ENCODE measurements around the gene CXCL16.

CXCL16 gene

GRCh38 chr17:4724650-4725049 is 15.1 kb downstream of the CXCL16 start:
- H2AFZ ChIP-seq (ENCODE audit: low read depth, low read length, severe bottlenecking): no peak overlapping the region
- H3K27me3 ChIP-seq (ENCODE audit: low read length): no peaks in the 10 kb centered on the region
- TF ChIP-seq EZH2phosphoT487 (conservative IDR thresholded peaks at IDR 0.05; ENCODE audit: low read length): no peak
- no peak for TF ChIP-seq CTCF (IDR thresholded peaks at IDR 0.05; ENCODE audit: insufficient read depth, low read length, poor library complexity, severe bottlenecking)
- no peak overlapping the region for H3K4me2 ChIP-seq (ENCODE audit: low read depth, low read length, poor library complexity, severe bottlenecking)
- H3K4me3 ChIP-seq (ENCODE audit: insufficient read depth, low read length, poor library complexity, severe bottlenecking): no peak overlapping the region
- no peak overlapping the region for H3K9ac ChIP-seq (ENCODE audit: low read length)
- H3K9me3 ChIP-seq (ENCODE audit: insufficient read depth, low read length): no peaks in the 10 kb centered on the region
- no peak overlapping the region for H3K27ac ChIP-seq (ENCODE audit: low read depth, low read length)
- H3K9me2 ChIP-seq (replicated peaks; ENCODE audit: insufficient read depth, low read length): no peaks in the 10 kb centered on the region
- H3K36me3 ChIP-seq (ENCODE audit: low read length): no peaks in the 10 kb centered on the region
- H3F3A ChIP-seq (ENCODE audit: insufficient read depth): no peaks in the 10 kb centered on the region
- no peaks in the 10 kb centered on the region for H3K79me2 ChIP-seq (ENCODE audit: insufficient read depth, low read length)
- H4K20me1 ChIP-seq (ENCODE audit: low read depth, low read length): no peaks in the 10 kb centered on the region

- H3K9ac ChIP-seq (ENCODE audit: low read length): no peak overlapping the region
These were observed 17.0 kb downstream of the CXCL16 start for GRCh38 chr17:4722678-4723240.

GRCh38 chr17:4721203-4722135 is 18.3 kb downstream of the CXCL16 start:
- no peaks in the 10 kb centered on the region for H3F3A ChIP-seq (ENCODE audit: insufficient read depth)
- H3K36me3 ChIP-seq (ENCODE audit: low read length): no peaks in the 10 kb centered on the region
- no peak overlapping the region for H3K4me2 ChIP-seq (ENCODE audit: low read depth, low read length, poor library complexity, severe bottlenecking)
- H3K79me2 ChIP-seq (ENCODE audit: insufficient read depth, low read length): no peaks in the 10 kb centered on the region
- H4K20me1 ChIP-seq (ENCODE audit: low read depth, low read length): no peaks in the 10 kb centered on the region
- H3K27me3 ChIP-seq (ENCODE audit: low read length): no peaks in the 10 kb centered on the region
- H3K4me3 ChIP-seq (ENCODE audit: insufficient read depth, low read length, poor library complexity, severe bottlenecking): no peak overlapping the region
- no peaks in the 10 kb centered on the region for H3K9me3 ChIP-seq (ENCODE audit: insufficient read depth, low read length)
- H3K9me2 ChIP-seq (replicated peaks; ENCODE audit: insufficient read depth, low read length): no peaks in the 10 kb centered on the region
- H3K9ac ChIP-seq (ENCODE audit: low read length): no peak overlapping the region
- no peak overlapping the region for H3K27ac ChIP-seq (ENCODE audit: low read depth, low read length)
- TF ChIP-seq CTCF (IDR thresholded peaks at IDR 0.05; ENCODE audit: insufficient read depth, low read length, poor library complexity, severe bottlenecking) (no peak), EZH2phosphoT487 (conservative IDR thresholded peaks at IDR 0.05; ENCODE audit: low read length) (no peak)
- H2AFZ ChIP-seq (ENCODE audit: low read depth, low read length, severe bottlenecking): no peak overlapping the region

More at GRCh38 chr17:4722678-4723240, 17.0 kb downstream of the CXCL16 start:
- Histone ChIP-seq H3K4me2 (ENCODE audit: low read depth, low read length, poor library complexity, severe bottlenecking) (no peak overlapping the region), H3K27me3 (ENCODE audit: low read length) (no peaks in the 10 kb centered on the region), H3F3A (ENCODE audit: insufficient read depth) (no peaks in the 10 kb centered on the region), H2AFZ (ENCODE audit: low read depth, low read length, severe bottlenecking) (no peak overlapping the region), H3K9me3 (ENCODE audit: insufficient read depth, low read length) (no peaks in the 10 kb centered on the region), H3K4me3 (ENCODE audit: insufficient read depth, low read length, poor library complexity, severe bottlenecking) (no peak overlapping the region), H4K20me1 (ENCODE audit: low read depth, low read length) (no peaks in the 10 kb centered on the region), H3K9me2 (replicated peaks; ENCODE audit: insufficient read depth, low read length) (no peaks in the 10 kb centered on the region), H3K36me3 (ENCODE audit: low read length) (no peaks in the 10 kb centered on the region), H3K27ac (ENCODE audit: low read depth, low read length) (no peak overlapping the region), H3K79me2 (ENCODE audit: insufficient read depth, low read length) (no peaks in the 10 kb centered on the region)
- TF ChIP-seq EZH2phosphoT487 (conservative IDR thresholded peaks at IDR 0.05; ENCODE audit: low read length) (no peak), CTCF (IDR thresholded peaks at IDR 0.05; ENCODE audit: insufficient read depth, low read length, poor library complexity, severe bottlenecking) (no peak)
